Neuronal stem cell (in vitro differentiated cells): ENCODE data around the gene CFAP97.

ENCODE experiments used
- DNase-seq: peaks from one replicate; pipeline ENCODE4 v3.0.0-alpha.2; 2013; ENCODE audit warnings: low spot score
- H2AFZ ChIP-seq: one replicate; pipeline ENCODE4 v1.6.1; 2013; ENCODE audit warnings: mild to moderate bottlenecking, low read length, inconsistent platforms
- H2AK5ac ChIP-seq: 2 replicates; pipeline ENCODE4 v1.6.1; 2013; ENCODE audit warnings: low read depth, mild to moderate bottlenecking, inconsistent platforms, low read length, moderate library complexity, mixed read lengths
- H2BK120ac ChIP-seq: 2 replicates; pipeline ENCODE4 v1.6.1; 2013; ENCODE audit warnings: low read depth, mild to moderate bottlenecking, inconsistent platforms, low read length, moderate library complexity, mixed read lengths
- H2BK12ac ChIP-seq: one replicate; pipeline ENCODE4 v1.6.1; 2013; ENCODE audit warnings: low read length, inconsistent platforms
- H2BK15ac ChIP-seq: 2 replicates; pipeline ENCODE4 v1.6.1; 2013; ENCODE audit warnings: mild to moderate bottlenecking, low read length, inconsistent platforms, mixed read lengths
- H2BK5ac ChIP-seq: one replicate; pipeline ENCODE4 v1.6.1; 2013; ENCODE audit warnings: inconsistent platforms, mild to moderate bottlenecking, low read length, moderate library complexity
- H3K14ac ChIP-seq: one replicate; pipeline ENCODE4 v1.6.1; 2013; ENCODE audit warnings: low read length, inconsistent platforms
- H3K18ac ChIP-seq: 2 replicates; pipeline ENCODE4 v1.6.1; 2013; ENCODE audit warnings: low read length, inconsistent platforms
- H3K23ac ChIP-seq: 2 replicates; pipeline ENCODE4 v1.6.1; 2013; ENCODE audit warnings: low read depth, mild to moderate bottlenecking, mixed read lengths, low read length, inconsistent platforms; ENCODE audit not compliant: poor library complexity
- H3K27ac ChIP-seq: replicated peaks from 3 replicates; pipeline ENCODE4 v1.5.1; 2013; ENCODE audit warnings: low read length, inconsistent platforms
- H3K27me3 ChIP-seq, 3 experiments: 2 replicates each; pipeline ENCODE4 v1.6.1; 2013; ENCODE audit warnings: low read length in 3 of 3, mild to moderate bottlenecking in 2 of 3, inconsistent platforms in 1 of 3, low read depth in 1 of 3, mixed read lengths in 1 of 3, moderate library complexity in 1 of 3; ENCODE audit not compliant: control insufficient read depth in 3 of 3, insufficient read depth in 3 of 3
- H3K36me3 ChIP-seq, 2 donors: replicated peaks in 1 of 2; 2 replicates each; pipeline ENCODE4 v1.6.1; 2013; ENCODE audit warnings: low read length in 2 of 2; ENCODE audit not compliant: control insufficient read depth in 2 of 2, insufficient read depth in 2 of 2
- H3K4ac ChIP-seq: 2 replicates; pipeline ENCODE4 v1.6.1; 2013; ENCODE audit warnings: inconsistent platforms, mild to moderate bottlenecking, low read length, moderate library complexity
- H3K4me1 ChIP-seq, 2 donors: 1 replicate in 1 of 2; 2 replicates in 1 of 2; pipeline ENCODE4 v1.6.1; 2013; ENCODE audit warnings: low read length in 2 of 2, low read depth in 1 of 2; ENCODE audit not compliant: control insufficient read depth in 2 of 2, insufficient read depth in 1 of 2
- H3K4me2 ChIP-seq: one replicate; pipeline ENCODE4 v1.6.1; 2013; ENCODE audit warnings: mild to moderate bottlenecking, low read length, inconsistent platforms; ENCODE audit not compliant: insufficient read depth, poor library complexity, severe bottlenecking
- H3K4me3 ChIP-seq, 2 donors: 2 replicates each; pipeline ENCODE4 v1.5.1; 2013; ENCODE audit warnings: low read length in 2 of 2, mild to moderate bottlenecking in 2 of 2, inconsistent platforms in 1 of 2, moderate library complexity in 1 of 2
- H3K79me1 ChIP-seq: one replicate; pipeline ENCODE4 v1.6.1; 2013; ENCODE audit warnings: low read depth, mild to moderate bottlenecking, inconsistent platforms, low read length, moderate library complexity
- H3K9ac ChIP-seq: one replicate; pipeline ENCODE4 v1.6.1; 2013; ENCODE audit warnings: mild to moderate bottlenecking, low read depth, low read length, inconsistent platforms; ENCODE audit not compliant: poor library complexity
- H3K9me3 ChIP-seq, 2 donors: replicated peaks in 1 of 2; 2 replicates each; pipeline versions ENCODE3 to v1.6.1; 2013; ENCODE audit warnings: low read length in 2 of 2, mild to moderate bottlenecking in 2 of 2, inconsistent platforms in 1 of 2, low read depth in 1 of 2, mixed read lengths in 1 of 2, moderate library complexity in 1 of 2; ENCODE audit not compliant: control insufficient read depth in 2 of 2, insufficient read depth in 1 of 2
- H4K8ac ChIP-seq: one replicate; pipeline ENCODE4 v1.6.1; 2013; ENCODE audit warnings: low read depth, mild to moderate bottlenecking, inconsistent platforms, low read length, moderate library complexity
- H4K91ac ChIP-seq: one replicate; pipeline ENCODE4 v1.6.1; 2013; ENCODE audit warnings: low read length, low read depth, mild to moderate bottlenecking, inconsistent platforms; ENCODE audit not compliant: poor library complexity
- WGBS, 2 donors: extraction: QIAGEN DNeasy Blood & Tissue Kit; methylation state at CpG; one replicate each; pipeline ENCODE4 v1.1.7; 2013; ENCODE audit warnings: missing lambda C conversion rate in 2 of 2, mixed read lengths in 1 of 2; ENCODE audit not compliant: insufficient read length in 2 of 2, insufficient replicate concordance in 1 of 2; ENCODE audit errors: extremely low coverage in 2 of 2; 5-methylcytosine and 5-hydroxymethylcytosine counted together

The CFAP97 gene

GRCh38 chr4:185235843-185236503 is 32.2 kb upstream of the CFAP97 start:
- Histone ChIP-seq H4K91ac (no peak overlapping the region), H3K18ac (no peak overlapping the region), H3K4me1 (no peaks in the 10 kb centered on the region), H2BK15ac (no peak overlapping the region), H3K4me3 (no peak overlapping the region), H3K9ac (no peak overlapping the region), H2AFZ (no peak overlapping the region), H2AK5ac (no peak overlapping the region), H3K4me2 (no peak overlapping the region), H3K4ac (no peak overlapping the region), H2BK120ac (no peak overlapping the region), H2BK5ac (no peak overlapping the region), H3K27ac (no peak overlapping the region), H3K14ac (no peak overlapping the region), H3K79me1 (no peaks in the 10 kb centered on the region), H3K9me3 (peaks cover 7 to 8% of the 10 kb centered on the region in 2 donors), H4K8ac (no peak overlapping the region), H2BK12ac (no peak overlapping the region), H3K36me3 (peaks cover 0 to 4% of the 10 kb centered on the region in 2 donors), H3K23ac (no peak overlapping the region), H3K27me3 (no peaks in the 10 kb centered on the region)
- no peak for DNase-seq
- no CpG with 5 or more reads among the region's 7 CpGs for WGBS, 2 donors

GRCh38 chr4:185235119-185235842 is 31.5 kb upstream of the CFAP97 start:
- Histone ChIP-seq H3K9me3 (peaks cover 7 to 8% of the 10 kb centered on the region in 2 donors), H2AK5ac (no peak overlapping the region), H3K4me3 (no peak overlapping the region), H3K14ac (no peak overlapping the region), H3K18ac (no peak overlapping the region), H3K4me2 (no peak overlapping the region), H3K27me3 (no peaks in the 10 kb centered on the region), H3K23ac (no peak overlapping the region), H4K91ac (no peak overlapping the region), H2AFZ (no peak overlapping the region), H2BK5ac (no peak overlapping the region), H3K9ac (no peak overlapping the region), H2BK120ac (no peak overlapping the region), H3K4me1 (no peaks in the 10 kb centered on the region), H3K79me1 (no peaks in the 10 kb centered on the region), H3K4ac (no peak overlapping the region), H2BK15ac (no peak overlapping the region), H3K27ac (no peak overlapping the region), H4K8ac (no peak overlapping the region), H3K36me3 (peaks cover 0 to 4% of the 10 kb centered on the region in 2 donors), H2BK12ac (no peak overlapping the region)
- DNase-seq = no peak
- no CpG with 5 or more reads among the region's 7 CpGs for WGBS, 2 donors

GRCh38 chr4:185232370-185232769 is 28.6 kb upstream of the CFAP97 start:
- Histone ChIP-seq H4K8ac (no peak overlapping the region), H3K9ac (no peak overlapping the region), H3K18ac (no peak overlapping the region), H2BK5ac (no peak overlapping the region), H2BK12ac (no peak overlapping the region), H4K91ac (no peak overlapping the region), H3K4ac (no peak overlapping the region), H2BK120ac (no peak overlapping the region), H2AFZ (no peak overlapping the region), H2AK5ac (no peak overlapping the region), H3K9me3 (peaks cover 0 to 1% of the 10 kb centered on the region in 2 donors), H3K27me3 (no peaks in the 10 kb centered on the region), H3K4me3 (no peak overlapping the region), H3K27ac (no peak overlapping the region), H3K79me1 (no peaks in the 10 kb centered on the region), H3K4me1 (peaks cover 0 to 3% of the 10 kb centered on the region in 2 donors), H2BK15ac (no peak overlapping the region), H3K36me3 (no peaks in the 10 kb centered on the region), H3K14ac (no peak overlapping the region), H3K4me2 (no peak overlapping the region), H3K23ac (no peak overlapping the region)
- no peak for DNase-seq
- 100% methylated on average over 1 of the region's 6 CpGs; no CpG with 5 or more reads in 1 of the 2 donors for WGBS, 2 donors

GRCh38 chr4:185229021-185229818 is 25.4 kb upstream of the CFAP97 start:
- H2BK12ac ChIP-seq = no peak overlapping the region

More at GRCh38 chr4:185229021-185229818, 25.4 kb upstream of the CFAP97 start:
- Histone ChIP-seq H3K4me2 (no peak overlapping the region), H3K23ac (no peak overlapping the region), H3K4me3 (peak overlapping the region in 1 of 2 donors; percentile 62), H4K91ac (no peak overlapping the region), H3K9me3 (no peaks in the 10 kb centered on the region), H3K36me3 (no peaks in the 10 kb centered on the region), H3K18ac (peak overlapping the region; percentile 31), H3K4me1 (peaks cover 2 to 6% of the 10 kb centered on the region in 2 donors), H3K27ac (no peak overlapping the region), H3K9ac (no peak overlapping the region), H2BK120ac (no peak overlapping the region), H3K4ac (no peak overlapping the region), H3K14ac (no peak overlapping the region), H3K27me3 (no peaks in the 10 kb centered on the region), H3K79me1 (no peaks in the 10 kb centered on the region), H2BK5ac (no peak overlapping the region), H2AK5ac (no peak overlapping the region), H4K8ac (no peak overlapping the region), H2BK15ac (no peak overlapping the region), H2AFZ (no peak overlapping the region)
- no peak for DNase-seq
- WGBS, 2 donors = no CpG with 5 or more reads among the region's 19 CpGs
